IMR-90 (cell line): ENCODE results near the gene NCOA7. TPM values are rescaled to one million over a fixed set of nuclear protein-coding genes. Genes with fewer than 3 reads are reported as not detected.

Experiments used
- ATAC-seq: fragments of 200-7000 bp; cut with Tn5 transposase; 2 replicates; pipeline ENCODE4 v1.9.1; 2020; ENCODE audit warnings: low read depth, mild to moderate bottlenecking, moderate library complexity
- BruUV-seq: library from RNA; stranded (reverse); fragments of 400-500 nt; replicated peaks from 2 replicates; lab custom pipeline; 2021; lab: Mats Ljungman, UMichigan
- CTCF ChIA-PET: fragments of 300-600 bp; formaldehyde crosslinking; extraction: SDS; loops from one replicate; lab custom pipeline; 2021; ENCODE audit warnings: antibody characterized with exemption; lab: Yijun Ruan, JAX
- POLR2A ChIA-PET: fragments of 300-600 bp; sonication (Branson Sonifier 250); formaldehyde crosslinking; loops from one replicate; lab custom pipeline; 2022; ENCODE audit warnings: antibody characterized with exemption; ENCODE audit not compliant: unreplicated experiment; lab: Charles Lee
- DNase-seq: peaks from one replicate; pipeline ENCODE4 v3.0.0; 2013
- H2AFZ ChIP-seq: replicated peaks from 2 replicates; pipeline ENCODE3; 2013; ENCODE audit warnings: low read length, mild to moderate bottlenecking; ENCODE audit not compliant: poor library complexity
- H2AK5ac ChIP-seq: 2 replicates; pipeline ENCODE4 v1.6.1; 2013; ENCODE audit warnings: low read depth, low read length, inconsistent platforms
- H2AK9ac ChIP-seq: replicated peaks from 2 replicates; pipeline ENCODE3; 2013; ENCODE audit warnings: mild to moderate bottlenecking, low read depth, low read length, moderate library complexity; ENCODE audit not compliant: poor library complexity
- H2BK120ac ChIP-seq: 2 replicates; pipeline ENCODE4 v1.6.1; 2013; ENCODE audit warnings: low read depth, low read length, inconsistent platforms
- H2BK15ac ChIP-seq: 3 replicates; pipeline ENCODE4 v1.6.1; 2013; ENCODE audit warnings: low read depth, low read length, inconsistent platforms
- H2BK20ac ChIP-seq: 2 replicates; pipeline ENCODE4 v1.6.1; 2013; ENCODE audit warnings: low read depth, mild to moderate bottlenecking, inconsistent platforms, low read length, moderate library complexity
- H2BK5ac ChIP-seq: 2 replicates; pipeline ENCODE4 v1.6.1; 2013; ENCODE audit warnings: mild to moderate bottlenecking, low read depth, low read length, inconsistent platforms; ENCODE audit not compliant: poor library complexity, severe bottlenecking
- H3K14ac ChIP-seq: replicated peaks from 2 replicates; pipeline ENCODE4 v1.6.1; 2013; ENCODE audit warnings: low read depth, low read length, inconsistent platforms
- H3K18ac ChIP-seq: 2 replicates; pipeline ENCODE4 v1.6.1; 2013; ENCODE audit warnings: low read depth, low read length, control low read depth
- H3K23ac ChIP-seq: 2 replicates; pipeline ENCODE4 v1.6.1; 2013; ENCODE audit warnings: low read depth, low read length, inconsistent platforms
- H3K27ac ChIP-seq: 2 replicates; pipeline ENCODE4 v1.5.1; 2013; ENCODE audit warnings: mild to moderate bottlenecking, control low read depth, low read length; ENCODE audit not compliant: insufficient read depth
- H3K27me3 ChIP-seq: 2 replicates; pipeline ENCODE4 v1.6.1; 2013; ENCODE audit warnings: low read length; ENCODE audit not compliant: control insufficient read depth, insufficient read depth
- H3K36me3 ChIP-seq: 2 replicates; pipeline ENCODE4 v1.6.1; 2013; ENCODE audit warnings: low read length, mixed read lengths; ENCODE audit not compliant: control insufficient read depth, insufficient read depth
- H3K4ac ChIP-seq: 2 replicates; pipeline ENCODE4 v1.6.1; 2013; ENCODE audit warnings: low read depth, low read length, inconsistent platforms
- H3K4me1 ChIP-seq: 2 replicates; pipeline ENCODE4 v1.6.1; 2013; ENCODE audit warnings: low read length, mixed read lengths; ENCODE audit not compliant: control insufficient read depth, insufficient read depth
- H3K4me2 ChIP-seq: 2 replicates; pipeline ENCODE4 v1.6.1; 2013; ENCODE audit warnings: low read depth, mild to moderate bottlenecking, control low read depth, low read length, moderate library complexity
- H3K4me3 ChIP-seq: 2 replicates; pipeline ENCODE4 v1.5.1; 2013; ENCODE audit warnings: low read depth, mild to moderate bottlenecking, control low read depth, low read length, moderate library complexity; ENCODE audit not compliant: insufficient read depth
- H3K56ac ChIP-seq: 2 replicates; pipeline ENCODE4 v1.6.1; 2013; ENCODE audit warnings: low read length, inconsistent platforms; ENCODE audit not compliant: insufficient read depth; ENCODE audit errors: extremely low read depth
- H3K79me1 ChIP-seq, 2 experiments: 2 replicates each; pipeline ENCODE4 v1.6.1; 2013; ENCODE audit warnings: low read length in 2 of 2, inconsistent platforms in 1 of 2, low read depth in 1 of 2
- H3K9ac ChIP-seq: 2 replicates; pipeline ENCODE4 v1.6.1; 2013; ENCODE audit warnings: low read depth, low read length, control low read depth
- H3K9me1 ChIP-seq: 2 replicates; pipeline ENCODE4 v1.6.1; 2013; ENCODE audit warnings: low read length, inconsistent platforms; ENCODE audit not compliant: insufficient read depth
- H3K9me3 ChIP-seq: 2 replicates; pipeline ENCODE4 v1.6.1; 2013; ENCODE audit warnings: low read length; ENCODE audit not compliant: control insufficient read depth, insufficient read depth
- H4K20me1 ChIP-seq: 2 replicates; pipeline ENCODE4 v1.6.1; 2013; ENCODE audit warnings: low read length, inconsistent platforms; ENCODE audit not compliant: insufficient read depth
- H4K5ac ChIP-seq: 2 replicates; pipeline ENCODE4 v1.6.1; 2013; ENCODE audit warnings: mild to moderate bottlenecking, low read depth, low read length, control low read depth
- H4K8ac ChIP-seq, 2 experiments: 2 replicates each; pipeline ENCODE4 v1.6.1; 2013; ENCODE audit warnings: low read depth in 2 of 2, low read length in 2 of 2, control low read depth in 1 of 2, inconsistent platforms in 1 of 2
- H4K91ac ChIP-seq: 2 replicates; pipeline ENCODE4 v1.6.1; 2013; ENCODE audit warnings: low read depth, low read length, inconsistent platforms; ENCODE audit not compliant: insufficient read depth
- BHLHE40 ChIP-seq: fragments of 150-350 bp; IDR thresholded peaks from 2 replicates; pipeline ENCODE4 v1.6.1; 2016; ENCODE audit warnings: mild to moderate bottlenecking, low read depth, low read length
- CEBPB ChIP-seq: IDR thresholded peaks from 2 replicates; pipeline ENCODE4 v1.6.1; 2012; ENCODE audit warnings: low read depth, low read length, improper control_type of control experiment
- CHD1 ChIP-seq: IDR thresholded peaks from 2 replicates; pipeline ENCODE4 v1.6.1; 2012; ENCODE audit warnings: low read depth, low read length, improper control_type of control experiment
- FOS ChIP-seq: fragments of 150-350 bp; IDR thresholded peaks from 2 replicates; pipeline ENCODE4 v1.6.1; 2016; ENCODE audit warnings: low read depth, low read length
- MAZ ChIP-seq: IDR thresholded peaks from 2 replicates; pipeline ENCODE4 v1.6.1; 2012; ENCODE audit warnings: low read depth, mild to moderate bottlenecking, low read length, improper control_type of control experiment, moderate library complexity, borderline replicate concordance
- NFE2L2 ChIP-seq: fragments of 150-350 bp; IDR thresholded peaks from 2 replicates; pipeline ENCODE4 v1.6.1; 2016; ENCODE audit warnings: low read depth, mild to moderate bottlenecking, low read length
- POLR2A ChIP-seq: IDR thresholded peaks from 2 replicates; pipeline ENCODE4 v1.6.1; 2012; ENCODE audit warnings: mild to moderate bottlenecking, low read depth, low read length
- RCOR1 ChIP-seq: IDR thresholded peaks from 2 replicates; pipeline ENCODE4 v1.6.1; 2012; ENCODE audit warnings: mild to moderate bottlenecking, low read length, improper control_type of control experiment; ENCODE audit not compliant: insufficient replicate concordance
- SMC3 ChIP-seq: fragments of 150-350 bp; IDR thresholded peaks from 2 replicates; pipeline ENCODE4 v1.6.1; 2016; ENCODE audit warnings: low read depth, mild to moderate bottlenecking, antibody characterized with exemption, low read length, moderate library complexity
- WGBS, 2 experiments: methylation state at CpG; one replicate each; pipeline versions ENCODE4 v1.1.5 to v1.1.7; 2013; ENCODE audit warnings: missing lambda C conversion rate in 2 of 2; ENCODE audit not compliant: insufficient read length in 1 of 2; ENCODE audit errors: extremely low coverage in 2 of 2; 5-methylcytosine and 5-hydroxymethylcytosine counted together
- dilution Hi-C: fragments of 300-500 bp; cut with HindIII; formaldehyde crosslinking; loops from one replicate; pipeline ENCODE4 v1.14.3; 2018; ENCODE audit warnings: low sequenced_read_pairs; ENCODE audit not compliant: unreplicated experiment
- in situ Hi-C: fragments of 300-500 bp; cut with MboI; formaldehyde crosslinking; loops from 3 replicates; pipeline ENCODE4 v1.14.3; 2019; ENCODE audit warnings: low sequenced_read_pairs, inconsistent platforms, mixed read lengths
- intact Hi-C: fragments of 100-400 bp; cut with micrococcal nuclease; formaldehyde crosslinking; loops from 2 replicates; pipeline ENCODE4 v1.10.0; 2022
- polyA plus RNA-seq, 3 experiments: library from polyadenylated mRNA; depleted of rRNA; stranded (reverse); fragments of >200 nt; gene quantifications; 2 replicates each; pipeline ENCODE4 v1.2.3, GENCODE V29; 2012; ENCODE audit warnings: low replicate concordance in 1 of 3
- total RNA-seq: library from RNA; depleted of rRNA; stranded (reverse); fragments of >200 nt; gene quantifications from 2 replicates; pipeline ENCODE4 v1.2.3, GENCODE V29; 2012
- TF ChIP-seq, protein P1 (sequence below): conservative IDR thresholded peaks from 2 replicates; pipeline ENCODE4 v1.5.1; 2012; ENCODE audit warnings: mild to moderate bottlenecking, low read depth, low read length, improper control_type of control experiment
- TF ChIP-seq, protein P2 (sequence below): fragments of 150-350 bp; IDR thresholded peaks from 2 replicates; pipeline ENCODE4 v1.6.1; 2017; ENCODE audit warnings: mild to moderate bottlenecking, antibody characterized with exemption, low read length, low read depth

Gene NCOA7
- total and polyA plus RNA-seq, 2 of the 4 experiments (the other 2 are of a cell fraction), result 12.6 to 12.9 TPM

GRCh38 chr6:125945378-125946141, 154.8 kb downstream of the NCOA7 start:
- peak; percentile 82 for DNase-seq
- Histone ChIP-seq H3K18ac (peak overlapping the region; percentile 98), H3K9me3 (no peaks in the 10 kb centered on the region), H3K56ac (peak overlapping the region; percentile 90), H2BK20ac (peak overlapping the region; percentile 83), H2BK120ac (peak overlapping the region; percentile 93), H3K4me1 (peaks cover 27% of the 10 kb centered on the region), H3K9ac (no peak overlapping the region), H4K91ac (peak overlapping the region; percentile 85), H3K4me3 (no peak overlapping the region), H4K5ac (peak overlapping the region; percentile 84), H2BK5ac (peak overlapping the region; percentile 98), H3K27me3 (no peaks in the 10 kb centered on the region), H4K8ac (peak overlapping the region; percentile 56 to 80), H3K79me1 (no peaks in the 10 kb centered on the region), H2AK5ac (0 out of 2 replicates have a peak overlapping the region, but pooled peaks have one; percentile 26), H3K4me2 (peak overlapping the region; percentile 92), H2AK9ac (no peak overlapping the region), H3K14ac (peak overlapping the region; percentile 57), H3K4ac (peak overlapping the region; percentile 73), H2AFZ (no peak overlapping the region), H3K9me1 (peaks cover 6% of the 10 kb centered on the region), H2BK15ac (peak overlapping the region; percentile 40), H3K36me3 (no peaks in the 10 kb centered on the region), H3K27ac (peak overlapping the region; percentile 61), H4K20me1 (no peaks in the 10 kb centered on the region), H3K23ac (peak overlapping the region; percentile 57)
- ATAC-seq, result peak; percentile 22; the same call in 1 of the 2 replicates
- ChIA-PET CTCF (interaction anchor here (0.5 to 1.0 kb wide), 3 partner anchors 11 to 86 kb away, joined by 3 read pairs; partner anchors contain the start of gene HINT3), POLR2A (interaction anchor here (0.7 to 1.0 kb wide), 2 partner anchors 12 to 32 kb away, joined by 3 to 5 read pairs; no protein-coding TSS in a partner anchor)
- in situ Hi-C loops, result no loop called here
- no CpG with 5 or more reads among the region's 1 CpG for WGBS, 2 experiments
- TF ChIP-seq, protein P1, sequence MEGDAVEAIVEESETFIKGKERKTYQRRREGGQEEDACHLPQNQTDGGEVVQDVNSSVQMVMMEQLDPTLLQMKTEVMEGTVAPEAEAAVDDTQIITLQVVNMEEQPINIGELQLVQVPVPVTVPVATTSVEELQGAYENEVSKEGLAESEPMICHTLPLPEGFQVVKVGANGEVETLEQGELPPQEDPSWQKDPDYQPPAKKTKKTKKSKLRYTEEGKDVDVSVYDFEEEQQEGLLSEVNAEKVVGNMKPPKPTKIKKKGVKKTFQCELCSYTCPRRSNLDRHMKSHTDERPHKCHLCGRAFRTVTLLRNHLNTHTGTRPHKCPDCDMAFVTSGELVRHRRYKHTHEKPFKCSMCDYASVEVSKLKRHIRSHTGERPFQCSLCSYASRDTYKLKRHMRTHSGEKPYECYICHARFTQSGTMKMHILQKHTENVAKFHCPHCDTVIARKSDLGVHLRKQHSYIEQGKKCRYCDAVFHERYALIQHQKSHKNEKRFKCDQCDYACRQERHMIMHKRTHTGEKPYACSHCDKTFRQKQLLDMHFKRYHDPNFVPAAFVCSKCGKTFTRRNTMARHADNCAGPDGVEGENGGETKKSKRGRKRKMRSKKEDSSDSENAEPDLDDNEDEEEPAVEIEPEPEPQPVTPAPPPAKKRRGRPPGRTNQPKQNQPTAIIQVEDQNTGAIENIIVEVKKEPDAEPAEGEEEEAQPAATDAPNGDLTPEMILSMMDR, result no peak
- TF ChIP-seq NFE2L2, result peak; percentile 67; the same call in 1 of the 2 replicates
- no peak for TF ChIP-seq FOS
- peak; percentile 53 for TF ChIP-seq POLR2A
- TF ChIP-seq RCOR1, result no peak
- no peak for TF ChIP-seq BHLHE40
- TF ChIP-seq, protein P2, sequence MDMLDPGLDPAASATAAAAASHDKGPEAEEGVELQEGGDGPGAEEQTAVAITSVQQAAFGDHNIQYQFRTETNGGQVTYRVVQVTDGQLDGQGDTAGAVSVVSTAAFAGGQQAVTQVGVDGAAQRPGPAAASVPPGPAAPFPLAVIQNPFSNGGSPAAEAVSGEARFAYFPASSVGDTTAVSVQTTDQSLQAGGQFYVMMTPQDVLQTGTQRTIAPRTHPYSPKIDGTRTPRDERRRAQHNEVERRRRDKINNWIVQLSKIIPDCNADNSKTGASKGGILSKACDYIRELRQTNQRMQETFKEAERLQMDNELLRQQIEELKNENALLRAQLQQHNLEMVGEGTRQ, result no peak
- TF ChIP-seq CHD1, result no peak
- TF ChIP-seq MAZ, result no peak
- no peak for TF ChIP-seq SMC3
- TF ChIP-seq CEBPB, result peak; percentile 91
- dilution Hi-C loops, result no loop called here
- intact Hi-C loops, result loop anchor here (5.0 kb wide), 1 partner anchor 73 kb away; no protein-coding TSS in a partner anchor
- TSS peak; percentile 99 for BruUV-seq
